Epithelial cell of proximal tubule (primary cell): ENCODE measurements around the gene NEURL3. TPM values are rescaled to one million over a fixed set of nuclear protein-coding genes. Genes with fewer than 3 reads are reported as not detected.

ENCODE experiments used
- DNase-seq: peaks from one replicate; pipeline ENCODE4 v3.0.0-alpha.2; 2011; ENCODE audit warnings: low read depth
- H3K4me3 ChIP-seq: 2 replicates; pipeline ENCODE4 v1.5.1; 2011; ENCODE audit warnings: low read depth, mild to moderate bottlenecking, low read length
- total RNA-seq: library from RNA; depleted of rRNA; stranded (reverse); fragments of >200 nt; gene quantifications from 2 replicates; pipeline ENCODE4 v1.2.3, GENCODE V29; 2015
- TF ChIP-seq, protein P1 (sequence below): conservative IDR thresholded peaks from 2 replicates; pipeline ENCODE4 v1.5.1; 2012; ENCODE audit warnings: low read depth, mild to moderate bottlenecking, low read length

NEURL3 gene
- total RNA-seq, 1 donor from 2014 or later: 8.6 TPM

DNA sequence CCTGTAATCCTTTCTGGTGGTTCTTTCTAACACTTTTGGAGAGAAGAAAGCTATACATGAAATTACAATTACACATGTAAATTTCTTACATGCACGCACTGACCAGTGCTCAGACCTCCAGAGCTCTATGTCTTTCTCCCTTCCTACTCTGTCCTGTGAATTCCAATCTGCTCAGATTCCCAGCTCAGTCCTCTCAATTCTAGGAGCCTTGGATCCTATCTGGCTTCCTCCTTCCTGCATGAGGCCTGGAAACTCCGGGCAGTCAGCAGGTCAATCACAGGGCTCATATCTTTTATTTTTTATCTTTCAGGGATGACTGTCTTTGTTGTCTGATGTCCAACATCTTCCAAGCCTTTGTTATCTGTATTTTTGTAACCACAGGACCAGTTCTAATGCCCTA, 56.0 kb downstream of the NEURL3 start:
- TF ChIP-seq, protein P1, sequence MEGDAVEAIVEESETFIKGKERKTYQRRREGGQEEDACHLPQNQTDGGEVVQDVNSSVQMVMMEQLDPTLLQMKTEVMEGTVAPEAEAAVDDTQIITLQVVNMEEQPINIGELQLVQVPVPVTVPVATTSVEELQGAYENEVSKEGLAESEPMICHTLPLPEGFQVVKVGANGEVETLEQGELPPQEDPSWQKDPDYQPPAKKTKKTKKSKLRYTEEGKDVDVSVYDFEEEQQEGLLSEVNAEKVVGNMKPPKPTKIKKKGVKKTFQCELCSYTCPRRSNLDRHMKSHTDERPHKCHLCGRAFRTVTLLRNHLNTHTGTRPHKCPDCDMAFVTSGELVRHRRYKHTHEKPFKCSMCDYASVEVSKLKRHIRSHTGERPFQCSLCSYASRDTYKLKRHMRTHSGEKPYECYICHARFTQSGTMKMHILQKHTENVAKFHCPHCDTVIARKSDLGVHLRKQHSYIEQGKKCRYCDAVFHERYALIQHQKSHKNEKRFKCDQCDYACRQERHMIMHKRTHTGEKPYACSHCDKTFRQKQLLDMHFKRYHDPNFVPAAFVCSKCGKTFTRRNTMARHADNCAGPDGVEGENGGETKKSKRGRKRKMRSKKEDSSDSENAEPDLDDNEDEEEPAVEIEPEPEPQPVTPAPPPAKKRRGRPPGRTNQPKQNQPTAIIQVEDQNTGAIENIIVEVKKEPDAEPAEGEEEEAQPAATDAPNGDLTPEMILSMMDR: no peak
- H3K4me3 ChIP-seq: no peak overlapping the region
- DNase-seq: no peak

DNA sequence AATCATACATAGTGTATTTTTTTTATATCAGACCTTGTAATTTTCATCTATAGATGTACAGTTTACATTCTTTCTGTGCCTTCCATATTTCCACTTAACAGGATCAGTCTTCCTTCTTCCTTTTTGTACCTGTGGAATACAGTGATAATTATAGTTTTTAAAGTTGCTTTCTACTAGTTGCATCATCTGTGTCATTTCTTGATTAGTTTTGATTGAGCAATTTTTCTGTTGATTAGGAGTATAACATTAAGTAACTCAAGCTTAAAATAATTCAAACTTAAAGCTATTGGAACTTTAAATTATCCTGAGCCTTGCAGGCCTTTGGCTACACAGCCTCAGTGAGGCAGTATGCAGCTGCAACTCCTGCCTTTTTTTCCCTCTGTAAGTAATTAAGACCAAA, 57.4 kb downstream of the NEURL3 start:
- no peak overlapping the region for H3K4me3 ChIP-seq
- TF ChIP-seq, protein P1: no peak
- DNase-seq: no peak

Other genes with a start within 250 kb of the NEURL3 start
- 21.3 and 25.9 TPM in 2 replicates for gene TMEM127, start 239.4 kb downstream of the NEURL3 start, total RNA-seq
- 110 and 155 TPM in 2 replicates for gene CIAO1, start 239.1 kb downstream of the NEURL3 start, total RNA-seq
- 77.2 and 88.9 TPM in 2 replicates for gene SNRNP200, start 199.8 kb downstream of the NEURL3 start, total RNA-seq
- 7.7 and 10.3 TPM in 2 replicates for gene ITPRIPL1, start 180.0 kb downstream of the NEURL3 start, total RNA-seq
- 45.2 and 58.7 TPM in 2 replicates for gene NCAPH, start 169.6 kb downstream of the NEURL3 start, total RNA-seq
- gene ARID5A, start 31.4 kb upstream of the NEURL3 start, total RNA-seq: 19.9 and 20.8 TPM in 2 replicates
- 24.0 and 30.8 TPM in 2 replicates for gene KANSL3, start 133.0 kb upstream of the NEURL3 start, total RNA-seq
- gene FER1L5, start 137.4 kb upstream of the NEURL3 start, total RNA-seq: 0.06 and 0.07 TPM in 2 replicates
- 13.0 and 22.3 TPM in 2 replicates for gene LMAN2L, start 234.7 kb upstream of the NEURL3 start, total RNA-seq